Mucosa of descending colon (tissue), 3 donors: ENCODE measurements around the gene MAPRE2. TPM values are rescaled to one million over a fixed set of nuclear protein-coding genes. Genes with fewer than 3 reads are reported as not detected.

ENCODE experiments used
- ATAC-seq: fragments of 200-7000 bp; cut with Tn5 transposase; one replicate; pipeline ENCODE4 v1.9.1; 2020; ENCODE audit warnings: mild to moderate bottlenecking, moderate library complexity
- DNase-seq, 3 donors: peaks; one replicate each; pipeline ENCODE4 v3.0.0-alpha.2; 2020
- H3K36me3 ChIP-seq: fragments of 200-600 bp; one replicate; pipeline ENCODE4 v1.8.0; 2021; ENCODE audit warnings: low read depth, mild to moderate bottlenecking
- H3K4me1 ChIP-seq: fragments of 200-600 bp; one replicate; pipeline ENCODE4 v1.8.0; 2021; ENCODE audit warnings: low read depth, mild to moderate bottlenecking
- H3K4me3 ChIP-seq: fragments of 200-600 bp; one replicate; pipeline ENCODE4 v1.8.0; 2021; ENCODE audit warnings: mild to moderate bottlenecking
- H3K9me3 ChIP-seq: fragments of 200-600 bp; one replicate; pipeline ENCODE4 v1.8.0; 2021; ENCODE audit warnings: mild to moderate bottlenecking
- CTCF ChIP-seq: fragments of 200-600 bp; IDR thresholded peaks from one replicate; pipeline ENCODE4 v1.8.0; 2022; ENCODE audit warnings: antibody characterized with exemption, mild to moderate bottlenecking
- intact Hi-C, 2 donors: fragments of 100-400 bp; cut with DNase I in 1 of 2; cut with micrococcal nuclease in 1 of 2; formaldehyde crosslinking; loops; one replicate each; pipeline versions ENCODE4 v1.11.0 to v1.11.1; 2022; cut with DNase I, micrococcal nuclease
- total RNA-seq, 3 donors: library from RNA; stranded (reverse); fragmentation: NEBNext Ultra II Directional in 2 of 3; extraction: Animal tissue kit (Norgen Biotek cat#: 25700) in 2 of 3; gene quantifications; one replicate each; pipeline versions ENCODE4 v1.2.1 to v1.2.4, GENCODE V29; 2021 to 2023
- donor health status: DM: no; HTN: no; CAD: no; lungs with moderate emphysema.
- donor health status: DM: no; HTN: no; CAD: no.
- donor health status: DM: no; HTN: yes; CAD: no.

The MAPRE2 gene
- total RNA-seq, 3 donors from 2014 or later: 26.4 to 31.3 (median 27.3) TPM

- no peak overlapping the region for H3K4me3 ChIP-seq
- H3K4me1 ChIP-seq: no peaks in the 10 kb centered on the region
- intact Hi-C loops: no loop called here
- no peaks in the 10 kb centered on the region for H3K36me3 ChIP-seq
- ATAC-seq (no peak), DNase-seq (no peak)
- no peaks in the 10 kb centered on the region for H3K9me3 ChIP-seq
- TF ChIP-seq CTCF: no peak
Observed at GRCh38 chr18:35010993-35011392, 30.2 kb upstream of the MAPRE2 start.

- intact Hi-C loops: no loop called here
- Histone ChIP-seq H3K9me3 (no peaks in the 10 kb centered on the region), H3K4me3 (no peak overlapping the region), H3K36me3 (no peaks in the 10 kb centered on the region), H3K4me1 (peaks cover 3% of the 10 kb centered on the region)
- no peak for ATAC-seq
- TF ChIP-seq CTCF: no peak
- no peak for DNase-seq
Observed at GRCh38 chr18:35019933-35020332, 21.3 kb upstream of the MAPRE2 start.

GRCh38 chr18:35022426-35023001, 18.7 kb upstream of the MAPRE2 start:
- intact Hi-C loops: no loop called here
- no peak for ATAC-seq
- Histone ChIP-seq H3K9me3 (no peaks in the 10 kb centered on the region), H3K4me3 (peak overlapping the region; percentile 2), H3K4me1 (peaks cover 6% of the 10 kb centered on the region), H3K36me3 (no peaks in the 10 kb centered on the region)
- TF ChIP-seq CTCF: no peak
- DNase-seq: no peak

GRCh38 chr18:35024196-35024595, 17.0 kb upstream of the MAPRE2 start:
- Histone ChIP-seq H3K36me3 (no peaks in the 10 kb centered on the region), H3K4me1 (peaks cover 6% of the 10 kb centered on the region), H3K4me3 (no peak overlapping the region), H3K9me3 (no peaks in the 10 kb centered on the region)
- TF ChIP-seq CTCF: no peak
- DNase-seq: no peak
- no peak for ATAC-seq
- intact Hi-C loops: no loop called here

GRCh38 chr18:35024965-35025364, 16.2 kb upstream of the MAPRE2 start:
- no peak overlapping the region for H3K4me3 ChIP-seq
- intact Hi-C loops: no loop called here
- ATAC-seq: peak; percentile 67
- TF ChIP-seq CTCF: no peak
- peaks cover 14% of the 10 kb centered on the region for H3K4me1 ChIP-seq
- no peaks in the 10 kb centered on the region for H3K9me3 ChIP-seq
- H3K36me3 ChIP-seq: no peaks in the 10 kb centered on the region
- peak in 1 of 3 donors; percentile 66 for DNase-seq
